GM19099 (cell line): ENCODE data around the gene FADD.

Experiments
- POLR2A ChIP-seq: IDR thresholded peaks from 3 replicates; pipeline ENCODE4 v1.6.1; 2011; ENCODE audit warnings: low read depth; ENCODE audit not compliant: insufficient read length; ENCODE audit errors: extremely low read depth

The FADD gene

GRCh38 chr11:70206982-70207376 lies 3.9 kb downstream of the FADD start:
- no peak for TF ChIP-seq POLR2A

GRCh38 chr11:70207531-70208131 lies 4.5 kb downstream of the FADD start:
- no peak for TF ChIP-seq POLR2A

GRCh38 chr11:70209391-70209912 lies 6.4 kb downstream of the FADD start:
- TF ChIP-seq POLR2A, result no peak

- no peak for TF ChIP-seq POLR2A
Observed at GRCh38 chr11:70210051-70210501, 7.0 kb downstream of the FADD start.

GRCh38 chr11:70210530-70210929 lies 7.4 kb downstream of the FADD start:
- no peak for TF ChIP-seq POLR2A

- TF ChIP-seq POLR2A, result no peak
Observed at GRCh38 chr11:70212227-70212811, 9.2 kb downstream of the FADD start.

- TF ChIP-seq POLR2A, result no peak
Observed at GRCh38 chr11:70220136-70220535, 17.0 kb downstream of the FADD start.

GRCh38 chr11:70220920-70221319 lies 17.8 kb downstream of the FADD start:
- TF ChIP-seq POLR2A, result no peak

- no peak for TF ChIP-seq POLR2A
Observed at GRCh38 chr11:70225681-70226177, 22.6 kb downstream of the FADD start.

GRCh38 chr11:70226183-70226582 lies 23.1 kb downstream of the FADD start:
- TF ChIP-seq POLR2A, result no peak

GRCh38 chr11:70226967-70227366 lies 23.9 kb downstream of the FADD start:
- TF ChIP-seq POLR2A, result no peak

GRCh38 chr11:70229737-70230136 lies 26.6 kb downstream of the FADD start:
- TF ChIP-seq POLR2A, result no peak

- no peak for TF ChIP-seq POLR2A
Observed at GRCh38 chr11:70230151-70230839, 27.2 kb downstream of the FADD start.

GRCh38 chr11:70230840-70231710 lies 28.0 kb downstream of the FADD start:
- no peak for TF ChIP-seq POLR2A

- no peak for TF ChIP-seq POLR2A
Observed at GRCh38 chr11:70233034-70233433, 29.9 kb downstream of the FADD start.
